Brain microvascular endothelial cell (primary cell): ENCODE results near the gene TTC39B.

Experiments used
- DNase-seq: peaks from one replicate; pipeline ENCODE4 v3.0.0-alpha.2; 2020
- H3K27ac ChIP-seq: fragments of 250-450 bp; sonication (Bioruptor Pico); 2 replicates; pipeline ENCODE4 v1.5.1; 2020; ENCODE audit warnings: mild to moderate bottlenecking, moderate library complexity
- H3K27me3 ChIP-seq: fragments of 250-450 bp; sonication (Bioruptor Pico); replicated peaks from 2 replicates; pipeline ENCODE4 v1.5.1; 2020; ENCODE audit warnings: mild to moderate bottlenecking
- H3K36me3 ChIP-seq: fragments of 250-450 bp; sonication (Bioruptor Pico); replicated peaks from 2 replicates; pipeline ENCODE4 v1.5.1; 2020; ENCODE audit warnings: mild to moderate bottlenecking
- H3K4me3 ChIP-seq: 2 replicates; pipeline ENCODE4 v1.5.1; 2011; ENCODE audit warnings: low read depth, mild to moderate bottlenecking, control low read depth, low read length, moderate library complexity
- in situ Hi-C: cut with HindIII; loops from 2 replicates; pipeline ENCODE4 v1.10.0; 2017; ENCODE audit warnings: low sequenced_read_pairs, low pct_ligation_motif_present
- TF ChIP-seq, protein P1 (sequence below): IDR thresholded peaks from 2 replicates; pipeline ENCODE4 v1.5.1; 2011; ENCODE audit warnings: low read depth, mild to moderate bottlenecking, moderate library complexity, low read length, control low read depth, inconsistent platforms; ENCODE audit errors: missing control alignments

The TTC39B gene

DNA sequence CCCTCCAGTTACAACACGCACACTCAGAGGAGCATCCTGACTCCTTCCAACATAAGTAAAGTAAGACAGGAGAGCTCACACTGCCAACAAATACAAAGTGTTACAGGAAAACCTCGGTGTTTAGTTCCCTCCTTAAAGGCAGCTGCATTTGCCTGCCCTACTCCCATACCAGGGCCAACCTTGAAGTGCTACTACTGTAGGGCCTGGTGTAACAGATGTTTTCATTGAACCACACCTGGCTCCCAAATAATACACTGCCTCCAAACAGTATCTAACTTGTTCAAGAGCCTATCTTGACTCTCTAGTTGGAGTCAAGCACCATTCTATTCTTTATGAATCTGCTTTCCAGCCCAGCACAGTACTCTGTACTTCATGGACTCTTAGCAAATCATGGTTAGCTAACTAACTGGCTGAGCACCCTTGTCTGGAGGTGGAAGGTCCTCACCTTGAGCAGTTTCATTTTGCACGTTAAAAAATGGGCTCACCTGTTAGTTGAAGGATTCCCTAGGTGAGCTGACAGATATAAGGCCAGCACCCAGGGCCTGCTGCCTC lies 34.6 kb downstream of the TTC39B start:
- Histone ChIP-seq H3K27me3 (no peaks in the 10 kb centered on the region), H3K4me3 (no peak overlapping the region), H3K27ac (no peak overlapping the region), H3K36me3 (no peaks in the 10 kb centered on the region)
- no peak for DNase-seq
- TF ChIP-seq, protein P1, sequence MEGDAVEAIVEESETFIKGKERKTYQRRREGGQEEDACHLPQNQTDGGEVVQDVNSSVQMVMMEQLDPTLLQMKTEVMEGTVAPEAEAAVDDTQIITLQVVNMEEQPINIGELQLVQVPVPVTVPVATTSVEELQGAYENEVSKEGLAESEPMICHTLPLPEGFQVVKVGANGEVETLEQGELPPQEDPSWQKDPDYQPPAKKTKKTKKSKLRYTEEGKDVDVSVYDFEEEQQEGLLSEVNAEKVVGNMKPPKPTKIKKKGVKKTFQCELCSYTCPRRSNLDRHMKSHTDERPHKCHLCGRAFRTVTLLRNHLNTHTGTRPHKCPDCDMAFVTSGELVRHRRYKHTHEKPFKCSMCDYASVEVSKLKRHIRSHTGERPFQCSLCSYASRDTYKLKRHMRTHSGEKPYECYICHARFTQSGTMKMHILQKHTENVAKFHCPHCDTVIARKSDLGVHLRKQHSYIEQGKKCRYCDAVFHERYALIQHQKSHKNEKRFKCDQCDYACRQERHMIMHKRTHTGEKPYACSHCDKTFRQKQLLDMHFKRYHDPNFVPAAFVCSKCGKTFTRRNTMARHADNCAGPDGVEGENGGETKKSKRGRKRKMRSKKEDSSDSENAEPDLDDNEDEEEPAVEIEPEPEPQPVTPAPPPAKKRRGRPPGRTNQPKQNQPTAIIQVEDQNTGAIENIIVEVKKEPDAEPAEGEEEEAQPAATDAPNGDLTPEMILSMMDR: no peak
- in situ Hi-C loops: no loop called here

DNA sequence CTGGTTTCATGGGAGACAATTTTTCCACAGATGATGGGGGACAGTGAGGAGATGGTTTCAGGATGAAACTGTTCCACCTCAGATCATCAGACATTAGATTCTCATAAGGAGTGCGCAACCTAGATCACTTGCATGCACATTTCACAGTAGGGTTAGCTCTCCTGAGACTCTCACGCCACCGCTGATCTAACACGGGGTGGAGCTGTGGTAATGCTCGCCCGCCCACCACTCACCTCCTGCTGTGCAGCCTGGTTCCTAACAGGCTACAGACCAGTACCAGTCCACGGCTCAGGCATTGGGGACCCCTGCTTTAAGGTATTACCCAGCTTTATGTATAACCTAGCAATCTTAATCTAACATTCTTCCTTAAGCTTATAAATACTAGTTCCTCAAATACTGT lies 35.6 kb downstream of the TTC39B start:
- in situ Hi-C loops: no loop called here
- Histone ChIP-seq H3K4me3 (no peak overlapping the region), H3K36me3 (no peaks in the 10 kb centered on the region), H3K27me3 (no peaks in the 10 kb centered on the region), H3K27ac (no peak overlapping the region)
- TF ChIP-seq, protein P1: no peak
- no peak for DNase-seq

DNA sequence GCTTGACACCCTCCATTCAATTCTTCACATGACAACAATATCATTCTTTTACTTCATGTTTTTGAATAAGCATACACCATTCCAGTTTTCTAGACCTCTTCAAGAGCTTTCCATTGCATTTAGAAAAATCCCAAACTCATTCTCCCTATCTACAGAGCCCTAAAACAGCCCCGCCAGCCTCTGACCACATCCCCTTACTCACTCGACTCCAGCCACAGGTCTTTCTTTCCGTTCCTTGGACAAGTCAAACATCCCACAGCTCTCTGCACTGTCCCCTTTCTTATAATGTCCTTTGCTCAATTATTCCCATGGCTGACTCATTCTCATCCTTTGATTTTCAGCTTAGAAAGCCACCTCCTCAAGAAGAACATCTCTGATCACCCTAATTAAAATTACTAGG lies 38.2 kb downstream of the TTC39B start:
- no peaks in the 10 kb centered on the region for H3K36me3 ChIP-seq
- no peaks in the 10 kb centered on the region for H3K27me3 ChIP-seq
- H3K4me3 ChIP-seq: no peak overlapping the region
- H3K27ac ChIP-seq: no peak overlapping the region
- in situ Hi-C loops: no loop called here
- TF ChIP-seq, protein P1: no peak
- no peak for DNase-seq

DNA sequence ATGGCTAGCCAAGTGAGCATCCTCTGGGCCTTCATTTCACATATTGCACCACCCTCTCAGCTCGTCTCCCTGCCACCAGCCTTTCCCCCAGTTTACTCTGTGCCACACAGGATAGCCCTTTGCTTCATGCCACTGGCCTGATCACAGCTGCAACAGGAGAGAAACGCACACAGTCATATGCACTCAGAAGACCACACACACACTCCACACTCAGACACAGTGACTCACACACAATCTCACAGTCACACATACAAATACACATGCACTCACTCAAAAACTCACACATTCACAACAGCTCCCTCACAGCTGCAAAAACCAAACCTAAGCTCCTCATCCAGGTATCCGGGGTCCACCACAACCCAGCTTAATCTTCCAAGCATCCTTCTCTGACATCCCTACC lies 38.7 kb downstream of the TTC39B start:
- TF ChIP-seq, protein P1: no peak
- no peak overlapping the region for H3K4me3 ChIP-seq
- in situ Hi-C loops: no loop called here
- no peak for DNase-seq
- H3K27me3 ChIP-seq: no peaks in the 10 kb centered on the region
- H3K27ac ChIP-seq: no peak overlapping the region
- no peaks in the 10 kb centered on the region for H3K36me3 ChIP-seq

DNA sequence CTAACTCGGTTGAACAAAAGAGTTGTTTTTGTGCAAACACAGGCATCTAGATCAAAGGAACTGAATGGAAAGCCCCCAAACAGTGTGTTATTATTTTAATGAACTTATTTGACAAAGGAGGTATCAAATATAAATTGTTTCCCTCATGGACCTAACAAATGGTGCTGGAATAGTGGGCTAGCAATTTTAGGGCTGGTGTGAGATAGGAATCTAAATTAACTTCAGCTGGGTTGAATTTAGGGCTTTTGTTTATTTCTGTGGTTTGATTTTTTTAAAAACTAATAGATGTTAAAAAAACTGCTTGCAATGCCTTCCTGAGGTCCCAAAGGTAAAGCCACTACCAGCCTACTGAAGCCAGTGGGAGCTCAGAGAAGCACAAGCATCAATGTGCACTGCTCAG lies 42.1 kb downstream of the TTC39B start:
- no peak for DNase-seq
- Histone ChIP-seq H3K27me3 (no peaks in the 10 kb centered on the region), H3K4me3 (no peak overlapping the region), H3K27ac (no peak overlapping the region), H3K36me3 (no peaks in the 10 kb centered on the region)
- in situ Hi-C loops: no loop called here
- TF ChIP-seq, protein P1: no peak

DNA sequence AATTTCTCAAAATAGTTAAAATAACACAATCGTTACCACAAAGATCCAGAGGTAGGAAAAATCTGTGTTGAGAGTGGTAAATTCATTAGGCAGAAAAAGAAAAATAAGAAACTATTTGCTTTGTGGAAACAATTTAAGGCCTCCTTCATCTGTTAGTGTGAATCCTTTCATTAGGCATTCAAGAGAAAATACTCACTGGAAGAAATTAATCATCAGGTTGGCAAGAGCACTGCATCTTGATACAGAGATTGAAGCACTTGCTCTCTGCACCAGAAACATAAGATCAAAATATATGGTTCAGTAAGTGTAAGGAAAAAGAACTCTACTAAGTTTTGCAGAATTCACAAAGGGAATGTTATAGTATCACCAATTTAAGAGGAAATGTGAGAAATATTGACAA lies 44.4 kb downstream of the TTC39B start:
- Histone ChIP-seq H3K36me3 (no peaks in the 10 kb centered on the region), H3K4me3 (no peak overlapping the region), H3K27me3 (no peaks in the 10 kb centered on the region), H3K27ac (no peak overlapping the region)
- TF ChIP-seq, protein P1: no peak
- no peak for DNase-seq
- in situ Hi-C loops: no loop called here
